Measurements from ENCODE around the gene PHKG2. TPM values are rescaled to one million over a fixed set of nuclear protein-coding genes. Genes with fewer than 3 reads are reported as not detected.

Gene PHKG2
- total and polyA plus RNA-seq, 4 donors: 12.3 to 36.0 (median 18.3) TPM

GRCh38 chr16:30780021-30780420 lies 31.8 kb downstream of the PHKG2 start:
- intact Hi-C loops (cut with DNase I): no loop called here
- H3K27me3 ChIP-seq (ENCODE audit: control insufficient read depth in 1 of 2, insufficient read depth in 2 of 2, low read length in 1 of 2): no peaks in the 10 kb centered on the region
- no peak for ATAC-seq (ENCODE audit: low FRiP score)
- DNase-seq: no peak
- no peak overlapping the region for H3K27ac ChIP-seq (ENCODE audit: low read depth in 1 of 2, low read length in 2 of 2)
- 85 to 86% methylated on average over 3 of the region's 3 CpGs for WGBS, 2 donors
- no peak overlapping the region for H3K4me3 ChIP-seq (ENCODE audit: low read length in 2 of 2)
- H3K36me3 ChIP-seq (ENCODE audit: control insufficient read depth in 1 of 2, insufficient read depth in 2 of 2, low read length in 1 of 2): peaks cover 0 to 5% of the 10 kb centered on the region in 2 donors
- no peaks in the 10 kb centered on the region for H3K9me3 ChIP-seq (ENCODE audit: control insufficient read depth, low read length)
- no peaks in the 10 kb centered on the region for H3K4me1 ChIP-seq (ENCODE audit: control insufficient read depth in 1 of 2, insufficient read depth in 2 of 2, low read length in 2 of 2)

GRCh38 chr16:30780549-30780948 lies 32.3 kb downstream of the PHKG2 start:
- Histone ChIP-seq H3K27ac (ENCODE audit: low read depth in 1 of 2, low read length in 2 of 2) (no peak overlapping the region), H3K4me3 (ENCODE audit: low read length in 2 of 2) (no peak overlapping the region), H3K27me3 (ENCODE audit: control insufficient read depth in 1 of 2, insufficient read depth in 2 of 2, low read length in 1 of 2) (no peaks in the 10 kb centered on the region), H3K36me3 (ENCODE audit: control insufficient read depth in 1 of 2, insufficient read depth in 2 of 2, low read length in 1 of 2) (peaks cover 0 to 5% of the 10 kb centered on the region in 2 donors), H3K9me3 (ENCODE audit: control insufficient read depth, low read length) (no peaks in the 10 kb centered on the region), H3K4me1 (ENCODE audit: control insufficient read depth in 1 of 2, insufficient read depth in 2 of 2, low read length in 2 of 2) (no peaks in the 10 kb centered on the region)
- 82 to 83% methylated on average over 4 of the region's 4 CpGs for WGBS, 2 donors
- DNase-seq: no peak
- no peak for ATAC-seq (ENCODE audit: low FRiP score)
- intact Hi-C loops (cut with DNase I): no loop called here

DNA sequence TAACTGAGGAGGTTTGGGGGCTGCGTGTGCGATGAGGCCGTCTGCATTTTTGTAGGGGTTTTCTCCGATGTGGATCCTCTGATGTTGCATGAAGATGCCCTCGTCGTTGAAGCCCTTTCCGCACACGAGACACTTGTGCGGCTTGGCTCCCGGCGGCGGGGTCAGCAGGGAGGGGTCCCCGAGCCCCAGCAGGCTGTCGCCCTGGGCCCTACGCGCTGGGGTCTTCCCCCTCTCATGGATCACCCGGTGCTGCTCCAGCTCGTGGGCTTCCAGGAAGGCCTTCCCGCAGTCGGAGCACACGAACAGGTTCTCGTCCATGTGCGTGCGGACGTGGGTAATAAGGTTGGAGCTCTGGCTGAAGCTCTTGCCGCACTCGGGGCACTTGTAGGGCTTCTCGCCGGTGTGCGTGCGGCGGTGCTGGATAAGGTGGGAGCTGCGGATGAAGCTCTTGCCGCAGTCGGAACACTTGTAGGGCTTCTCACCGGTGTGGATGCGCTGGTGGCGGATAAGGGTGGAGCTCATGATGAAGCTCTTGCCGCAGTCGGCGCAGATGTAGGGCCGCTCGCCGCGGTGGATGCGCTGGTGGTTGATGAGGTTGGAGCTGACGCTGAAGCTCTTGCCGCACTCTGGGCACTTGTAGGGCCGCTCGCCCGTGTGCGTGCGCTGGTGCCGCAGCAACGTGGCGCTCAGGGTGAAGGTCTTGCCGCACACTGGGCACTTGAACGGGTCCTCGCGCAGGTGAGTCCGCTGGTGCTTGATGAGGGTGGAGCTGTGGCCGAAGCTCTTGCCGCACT lies 34.5 kb downstream of the PHKG2 start:
- Histone ChIP-seq H3K27me3 (ENCODE audit: control insufficient read depth in 1 of 2, insufficient read depth in 2 of 2, low read length in 1 of 2) (no peaks in the 10 kb centered on the region), H3K9me3 (ENCODE audit: control insufficient read depth, low read length) (no peaks in the 10 kb centered on the region), H3K36me3 (ENCODE audit: control insufficient read depth in 1 of 2, insufficient read depth in 2 of 2, low read length in 1 of 2) (peaks cover 0 to 5% of the 10 kb centered on the region in 2 donors), H3K4me3 (ENCODE audit: low read length in 2 of 2) (no peak overlapping the region), H3K27ac (ENCODE audit: low read depth in 1 of 2, low read length in 2 of 2) (no peak overlapping the region), H3K4me1 (ENCODE audit: control insufficient read depth in 1 of 2, insufficient read depth in 2 of 2, low read length in 2 of 2) (no peaks in the 10 kb centered on the region)
- intact Hi-C loops (cut with DNase I): no loop called here
- ATAC-seq (ENCODE audit: low FRiP score) (no peak), DNase-seq (no peak)
- whole genome bisulfite sequencing, 2 donors: 95 to 96% methylated on average over 63 of the region's 63 CpGs

- no peak for ATAC-seq (ENCODE audit: low FRiP score)
- Histone ChIP-seq H3K4me1 (ENCODE audit: control insufficient read depth in 1 of 2, insufficient read depth in 2 of 2, low read length in 2 of 2) (no peaks in the 10 kb centered on the region), H3K27me3 (ENCODE audit: control insufficient read depth in 1 of 2, insufficient read depth in 2 of 2, low read length in 1 of 2) (no peaks in the 10 kb centered on the region), H3K9me3 (ENCODE audit: control insufficient read depth, low read length) (no peaks in the 10 kb centered on the region), H3K4me3 (ENCODE audit: low read length in 2 of 2) (no peak overlapping the region), H3K36me3 (ENCODE audit: control insufficient read depth in 1 of 2, insufficient read depth in 2 of 2, low read length in 1 of 2) (peaks cover 0 to 5% of the 10 kb centered on the region in 2 donors), H3K27ac (ENCODE audit: low read depth in 1 of 2, low read length in 2 of 2) (no peak overlapping the region)
- WGBS, 2 donors: 94 to 95% methylated on average over 57 of the region's 57 CpGs
- no peak for DNase-seq
- intact Hi-C loops (cut with DNase I): no loop called here
Measured at GRCh38 chr16:30783280-30784109, 35.3 kb downstream of the PHKG2 start.

GRCh38 chr16:30784215-30784614 lies 36.0 kb downstream of the PHKG2 start:
- Histone ChIP-seq H3K4me1 (ENCODE audit: control insufficient read depth in 1 of 2, insufficient read depth in 2 of 2, low read length in 2 of 2) (no peaks in the 10 kb centered on the region), H3K27ac (ENCODE audit: low read depth in 1 of 2, low read length in 2 of 2) (no peak overlapping the region), H3K27me3 (ENCODE audit: control insufficient read depth in 1 of 2, insufficient read depth in 2 of 2, low read length in 1 of 2) (no peaks in the 10 kb centered on the region), H3K9me3 (ENCODE audit: control insufficient read depth, low read length) (no peaks in the 10 kb centered on the region), H3K4me3 (ENCODE audit: low read length in 2 of 2) (no peak overlapping the region), H3K36me3 (ENCODE audit: control insufficient read depth in 1 of 2, insufficient read depth in 2 of 2, low read length in 1 of 2) (peaks cover 0 to 5% of the 10 kb centered on the region in 2 donors)
- intact Hi-C loops (cut with DNase I): no loop called here
- ATAC-seq (ENCODE audit: low FRiP score) (no peak), DNase-seq (no peak)
- 88% methylated on average over 18 of the region's 18 CpGs for WGBS, 2 donors

DNA sequence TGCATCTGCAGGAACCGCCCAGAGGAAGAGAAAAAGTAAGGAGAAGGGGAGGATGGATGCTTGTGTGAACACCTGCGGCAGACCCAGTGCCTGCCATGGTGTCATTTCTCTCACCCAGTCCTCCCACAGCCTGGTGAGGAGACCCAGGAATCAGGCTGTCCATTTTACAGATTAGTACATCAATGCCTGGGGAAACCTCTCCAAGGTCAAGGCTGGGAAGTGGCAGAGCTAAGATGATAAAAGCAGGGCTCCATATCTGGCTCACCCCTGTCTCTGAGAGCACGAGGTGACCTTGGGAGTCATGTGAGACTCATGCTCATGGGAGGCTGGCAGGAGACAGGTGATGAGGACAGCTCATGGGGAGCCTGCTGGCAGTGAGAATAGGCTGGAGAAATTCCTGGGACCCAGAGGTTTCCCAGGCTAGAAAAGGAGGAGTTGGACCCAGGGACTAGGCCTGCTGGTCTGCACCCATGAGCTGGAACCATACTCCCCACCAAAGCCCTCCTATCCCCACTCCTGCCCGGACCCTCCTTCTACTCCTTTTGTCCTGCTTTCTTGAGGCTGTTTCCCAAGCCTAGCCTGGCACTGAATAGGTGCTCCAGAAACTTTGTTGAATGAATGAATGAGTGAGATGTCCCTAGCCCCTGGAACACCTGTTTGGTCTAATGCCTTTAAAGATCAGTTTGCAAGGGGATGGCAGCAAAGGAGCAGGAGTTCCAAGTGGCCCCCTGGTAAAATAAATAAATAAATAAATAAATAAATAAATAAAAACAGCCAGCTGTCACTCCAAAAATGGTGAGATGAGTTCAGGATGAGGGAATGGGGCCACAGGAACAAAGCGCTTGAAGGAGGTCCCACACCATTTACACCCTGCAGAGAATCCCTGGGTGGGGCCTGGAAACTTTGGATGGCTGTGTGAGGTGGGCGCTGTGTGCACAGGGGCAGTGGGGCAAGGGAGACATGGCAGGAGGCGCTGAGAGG lies 37.2 kb downstream of the PHKG2 start:
- Histone ChIP-seq H3K4me1 (ENCODE audit: control insufficient read depth in 1 of 2, insufficient read depth in 2 of 2, low read length in 2 of 2) (no peaks in the 10 kb centered on the region), H3K9me3 (ENCODE audit: control insufficient read depth, low read length) (no peaks in the 10 kb centered on the region), H3K27me3 (ENCODE audit: control insufficient read depth in 1 of 2, insufficient read depth in 2 of 2, low read length in 1 of 2) (no peaks in the 10 kb centered on the region), H3K36me3 (ENCODE audit: control insufficient read depth in 1 of 2, insufficient read depth in 2 of 2, low read length in 1 of 2) (peaks cover 0 to 5% of the 10 kb centered on the region in 2 donors), H3K27ac (ENCODE audit: low read depth in 1 of 2, low read length in 2 of 2) (no peak overlapping the region), H3K4me3 (ENCODE audit: low read length in 2 of 2) (no peak overlapping the region)
- ATAC-seq (ENCODE audit: low FRiP score) (no peak), DNase-seq (no peak)
- intact Hi-C loops (cut with DNase I): no loop called here
- 76 to 77% methylated on average over 7 of the region's 7 CpGs for WGBS, 2 donors

DNA sequence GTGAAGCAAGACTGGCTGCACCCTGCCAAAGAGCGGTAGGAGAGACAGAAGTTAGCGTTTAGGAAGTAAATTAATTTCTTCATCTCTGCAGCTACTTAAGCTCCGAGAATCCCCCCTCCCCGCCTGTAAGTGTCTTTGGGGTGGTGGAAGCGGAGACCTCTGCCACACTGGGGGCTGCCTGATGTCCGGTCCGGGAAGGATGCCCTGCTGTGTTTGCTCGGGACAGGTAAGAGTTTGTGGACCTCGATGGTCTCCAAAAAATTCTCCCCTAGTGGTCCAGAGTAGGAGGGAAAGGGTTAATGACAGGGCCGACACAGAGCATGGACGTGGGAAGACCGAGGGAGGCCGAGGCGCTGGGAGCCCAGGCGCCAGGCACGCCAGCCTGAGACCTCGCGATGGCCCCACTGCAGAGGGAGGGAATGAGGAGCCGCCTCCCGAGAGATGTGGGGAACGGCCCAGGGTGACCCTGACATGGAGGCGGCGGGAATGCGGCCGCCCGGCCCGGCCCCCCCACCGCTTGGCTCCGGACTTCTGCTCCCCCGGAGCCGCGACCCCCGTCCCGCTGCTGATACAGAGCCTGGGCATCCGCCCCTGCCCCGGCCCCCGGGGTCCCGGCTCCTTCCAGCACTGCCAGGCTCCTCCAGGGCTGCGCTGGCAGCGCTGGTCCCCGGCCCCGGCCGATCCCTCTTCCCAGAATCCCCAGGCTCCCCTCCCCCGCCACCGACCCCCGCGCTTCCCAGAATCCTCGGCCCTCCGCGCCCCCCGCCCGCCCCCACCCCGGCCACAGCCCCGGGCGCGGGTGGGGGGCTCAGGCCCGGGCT lies 38.1 kb downstream of the PHKG2 start:
- H3K4me3 ChIP-seq (ENCODE audit: low read length in 2 of 2): peak overlapping the region; percentile 90 to 99
- no peaks in the 10 kb centered on the region for H3K27me3 ChIP-seq (ENCODE audit: control insufficient read depth in 1 of 2, insufficient read depth in 2 of 2, low read length in 1 of 2)
- no peaks in the 10 kb centered on the region for H3K9me3 ChIP-seq (ENCODE audit: control insufficient read depth, low read length)
- 2 to 3% methylated on average over 33 to 57 of the region's 57 CpGs for WGBS, 2 donors
- intact Hi-C loops (cut with DNase I): no loop called here
- H3K4me1 ChIP-seq (ENCODE audit: control insufficient read depth in 1 of 2, insufficient read depth in 2 of 2, low read length in 2 of 2): no peaks in the 10 kb centered on the region
- H3K36me3 ChIP-seq (ENCODE audit: control insufficient read depth in 1 of 2, insufficient read depth in 2 of 2, low read length in 1 of 2): peaks cover 0 to 5% of the 10 kb centered on the region in 2 donors
- peak overlapping the region; percentile 11 to 59 for H3K27ac ChIP-seq (ENCODE audit: low read depth in 1 of 2, low read length in 2 of 2)
- peak; percentile 60 for ATAC-seq (ENCODE audit: low FRiP score)
- no peak for DNase-seq

Data from aorta (tissue), 5 donors.